ENCODE measurements around the gene TNS3. TPM values are rescaled to one million over a fixed set of nuclear protein-coding genes. Genes with fewer than 3 reads are reported as not detected.

TNS3 gene
- total RNA-seq, 1 experiment from 2014 or later, result 9.5 TPM

GRCh38 chr7:47557317-47557693 lies 24.6 kb downstream of the TNS3 start:
- no peak overlapping the region for H4K8ac ChIP-seq (replicated peaks; ENCODE audit: insufficient read length, low read depth, low read length)
- no peak overlapping the region for H3K4me3 Mint-ChIP-seq
- H3K23ac ChIP-seq (ENCODE audit: insufficient read length, low read depth, low read length), result no peak overlapping the region
- H3K4me1 ChIP-seq (ENCODE audit: insufficient read depth, low read length), result peaks cover 7% of the 10 kb centered on the region; the same call in 1 of the 2 replicates
- no peaks in the 10 kb centered on the region for H3K27me3 ChIP-seq (ENCODE audit: insufficient read depth, low read length)
- H3K27ac Mint-ChIP-seq, result no peak overlapping the region
- no peak overlapping the region for H2BK5ac ChIP-seq (ENCODE audit: insufficient read length, low read length)
- no peak for TF ChIP-seq CTCF (conservative IDR thresholded peaks at IDR 0.05)
- no peaks in the 10 kb centered on the region for H3K79me1 ChIP-seq (ENCODE audit: insufficient read depth, low read depth, low read length, poor library complexity, severe bottlenecking)
- no peak overlapping the region for H2AK5ac ChIP-seq (ENCODE audit: insufficient read length, low read length)
- peaks cover 1 to 11% (median 7%) of the 10 kb centered on the region in 3 experiments; a peak in 5 of 7 replicates for H3K36me3 Mint-ChIP-seq (ENCODE audit: insufficient read depth in 1 of 3, low read depth in 3 of 3)
- H3K9ac ChIP-seq (ENCODE audit: extremely low read depth, insufficient read length, low read length), result no peak overlapping the region
- no peak overlapping the region for H3T11ph ChIP-seq (ENCODE audit: low read length)
- no peak overlapping the region for H2BK120ac ChIP-seq (ENCODE audit: low read depth, low read length, poor library complexity, severe bottlenecking)
- H4K91ac ChIP-seq (ENCODE audit: insufficient read length, low read depth, low read length), result no peak overlapping the region
- no peak overlapping the region for H3K27ac ChIP-seq (ENCODE audit: insufficient read length, low read depth, low read length)
- H2BK15ac ChIP-seq (ENCODE audit: low read depth, low read length), result no peak overlapping the region
- H3K14ac ChIP-seq (ENCODE audit: insufficient read depth, low read length), result no peak overlapping the region
- H2AFZ ChIP-seq (ENCODE audit: low read length), result no peak overlapping the region
- peaks cover 1% of the 10 kb centered on the region; the same call in 1 of the 2 replicates for H3K27me3 Mint-ChIP-seq (ENCODE audit: low read depth)
- H3K79me2 ChIP-seq (ENCODE audit: insufficient read depth, low read length), result no peaks in the 10 kb centered on the region; the same call in 1 of the 2 replicates
- DNase-seq, result no peak
- no CpG with 5 or more reads among the region's 4 CpGs for WGBS (ENCODE audit: extremely low coverage, insufficient read length, low lambda C conversion rate)
- no peaks in the 10 kb centered on the region for H4K20me1 ChIP-seq (ENCODE audit: control insufficient read depth, insufficient read depth, insufficient read length)
- no peak overlapping the region for H3K18ac ChIP-seq (ENCODE audit: insufficient read length, low read depth, low read length)
- peaks cover 6 to 29% of the 10 kb centered on the region in 2 experiments for H3K4me1 Mint-ChIP-seq
- no peaks in the 10 kb centered on the region for H3K9me3 ChIP-seq (ENCODE audit: control insufficient read depth, low read depth, low read length)
- H2BK20ac ChIP-seq (ENCODE audit: low read depth, low read length, poor library complexity, severe bottlenecking), result no peak overlapping the region
- H3K23me2 ChIP-seq (ENCODE audit: insufficient read length, low read depth, low read length, poor library complexity, severe bottlenecking), result no peaks in the 10 kb centered on the region
- H3K4me2 ChIP-seq (ENCODE audit: insufficient read depth, insufficient read length, low read length), result no peak overlapping the region
- no peak overlapping the region for H3K4ac ChIP-seq (ENCODE audit: low read depth, low read length)
- no peak overlapping the region for H2BK12ac ChIP-seq (ENCODE audit: insufficient read length, low read depth, low read length)
- H3K9me3 Mint-ChIP-seq, result no peaks in the 10 kb centered on the region; a peak in 1 of 5 replicates
- no peak overlapping the region for H3K56ac ChIP-seq (ENCODE audit: insufficient read length, low read depth, low read length)
- no peak overlapping the region for H4K5ac ChIP-seq (ENCODE audit: insufficient read length, low read depth, low read length)
